MCF 10A (cell line): ENCODE measurements around the gene FKBP4. TPM values are rescaled to one million over a fixed set of nuclear protein-coding genes. Genes with fewer than 3 reads are reported as not detected.

Source experiments
- BruUV-seq: library from RNA; stranded (reverse); fragments of 400-500 nt; replicated peaks from 2 replicates; lab custom pipeline; 2021; lab: Mats Ljungman, UMichigan
- CTCF ChIA-PET: fragments of 300-600 bp; sonication (Branson Sonifier 250); formaldehyde crosslinking; extraction: SDS; loops from one replicate; lab custom pipeline; 2021; ENCODE audit warnings: antibody characterized with exemption, inconsistent platforms; lab: Yijun Ruan, JAX
- POLR2A ChIA-PET: fragments of 300-600, 350-650 bp; sonication (Branson Sonifier 250); formaldehyde crosslinking; extraction: SDS; loops from one replicate; lab custom pipeline; 2020; ENCODE audit warnings: antibody characterized with exemption, inconsistent platforms; lab: Yijun Ruan, JAX
- DNase-seq: peaks from one replicate; pipeline ENCODE4 v3.0.0-alpha.2; 2018; ENCODE audit not compliant: unreplicated experiment
- H3K27ac Mint-ChIP-seq: one replicate; pipeline ENCODE4 v1.8.0; 2022; ENCODE audit warnings: mild to moderate bottlenecking, low read depth, mixed read lengths; ENCODE audit not compliant: unreplicated experiment
- H3K27me3 Mint-ChIP-seq: one replicate; pipeline ENCODE4 v1.8.0; 2022; ENCODE audit warnings: mixed read lengths; ENCODE audit not compliant: insufficient read depth, unreplicated experiment
- H3K36me3 Mint-ChIP-seq: one replicate; pipeline ENCODE4 v1.8.0; 2022; ENCODE audit warnings: mild to moderate bottlenecking, moderate library complexity, mixed read lengths; ENCODE audit not compliant: insufficient read depth, unreplicated experiment
- H3K4me1 Mint-ChIP-seq: one replicate; pipeline ENCODE4 v1.8.0; 2022; ENCODE audit warnings: mixed read lengths; ENCODE audit not compliant: insufficient read depth, unreplicated experiment
- H3K4me3 Mint-ChIP-seq: one replicate; pipeline ENCODE4 v1.8.0; 2022; ENCODE audit warnings: mild to moderate bottlenecking, moderate library complexity, mixed read lengths; ENCODE audit not compliant: unreplicated experiment
- H3K9me3 Mint-ChIP-seq: one replicate; pipeline ENCODE4 v1.8.0; 2022; ENCODE audit warnings: mixed read lengths; ENCODE audit not compliant: unreplicated experiment
- CTCF ChIP-seq: fragments of 200-600 bp; IDR thresholded peaks from one replicate; pipeline ENCODE4 v1.8.0; 2022; ENCODE audit warnings: antibody characterized with exemption, mild to moderate bottlenecking; ENCODE audit not compliant: unreplicated experiment
- intact Hi-C: fragments of 100-400 bp; cut with micrococcal nuclease; formaldehyde crosslinking; loops from 2 replicates; pipeline ENCODE4 v1.14.1; 2022
- total RNA-seq: library from RNA; stranded (reverse); gene quantifications from 2 replicates; pipeline ENCODE4 v1.2.3, GENCODE V29; 2022

FKBP4 gene
- total RNA-seq, 1 experiment from 2014 or later, result 79.1 TPM

GRCh38 chr12:2844786-2845185 is 50.0 kb downstream of the FKBP4 start:
- POLR2A ChIA-PET, result interaction anchor here (0.7 to 1.5 kb wide), 4 partner anchors 9 to 32 kb away, joined by 3 to 6 read pairs (median 5); partner anchors contain the start of genes FOXM1 and RHNO1
- CTCF ChIA-PET, result interaction anchor here (0.9 to 3.3 kb wide), 2 partner anchors 9 to 11 kb away, joined by 3 to 21 read pairs; no protein-coding TSS in a partner anchor
- Mint-ChIP-seq H3K4me3 (no peak overlapping the region), H3K36me3 (peaks cover under 1% of the 10 kb centered on the region), H3K27ac (no peak overlapping the region), H3K9me3 (no peaks in the 10 kb centered on the region), H3K27me3 (no peaks in the 10 kb centered on the region), H3K4me1 (no peaks in the 10 kb centered on the region)
- no TSS peak for BruUV-seq
- DNase-seq, result no peak
- intact Hi-C loops, result no loop called here
- TF ChIP-seq CTCF, result no peak

GRCh38 chr12:2845280-2845679 is 50.5 kb downstream of the FKBP4 start:
- Mint-ChIP-seq H3K36me3 (no peaks in the 10 kb centered on the region), H3K9me3 (no peaks in the 10 kb centered on the region), H3K27me3 (no peaks in the 10 kb centered on the region), H3K4me1 (no peaks in the 10 kb centered on the region), H3K27ac (no peak overlapping the region), H3K4me3 (no peak overlapping the region)
- TF ChIP-seq CTCF, result no peak
- DNase-seq, result no peak
- ChIA-PET POLR2A (interaction anchor here (0.7 to 1.1 kb wide), 3 partner anchors 9 to 19 kb away, joined by 3 to 6 read pairs (median 6); no protein-coding TSS in a partner anchor), CTCF (interaction anchor here (0.9 to 3.3 kb wide), 2 partner anchors 9 to 12 kb away, joined by 3 to 21 read pairs; no protein-coding TSS in a partner anchor)
- no TSS peak for BruUV-seq
- intact Hi-C loops, result no loop called here

- intact Hi-C loops, result loop anchor here (10.0 kb wide), 1 partner anchor 183 kb away; no protein-coding TSS in a partner anchor
- no peaks in the 10 kb centered on the region for H3K27me3 Mint-ChIP-seq
- H3K9me3 Mint-ChIP-seq, result no peaks in the 10 kb centered on the region
- H3K4me3 Mint-ChIP-seq, result no peak overlapping the region
- ChIA-PET CTCF (interaction anchor here (0.6 to 3.3 kb wide), 5 partner anchors 9 to 190 kb away, joined by 3 to 15 read pairs (median 3); no protein-coding TSS in a partner anchor), POLR2A (interaction anchor here (0.6 to 0.8 kb wide), 4 partner anchors 16 to 92 kb away, joined by 3 read pairs; no protein-coding TSS in a partner anchor)
- BruUV-seq, result no TSS peak
- DNase-seq, result no peak
- H3K4me1 Mint-ChIP-seq, result no peaks in the 10 kb centered on the region
- no peak overlapping the region for H3K27ac Mint-ChIP-seq
- no peak for TF ChIP-seq CTCF
- no peaks in the 10 kb centered on the region for H3K36me3 Mint-ChIP-seq
Observed at GRCh38 chr12:2851931-2852330, 57.2 kb downstream of the FKBP4 start.

- intact Hi-C loops, result loop anchor here (10.0 kb wide), 1 partner anchor 181 kb away; no protein-coding TSS in a partner anchor
- no TSS peak for BruUV-seq
- H3K27ac Mint-ChIP-seq, result no peak overlapping the region
- H3K9me3 Mint-ChIP-seq, result no peaks in the 10 kb centered on the region
- peak; percentile 69 for DNase-seq
- H3K27me3 Mint-ChIP-seq, result no peaks in the 10 kb centered on the region
- TF ChIP-seq CTCF, result peak; percentile 70
- no peaks in the 10 kb centered on the region for H3K36me3 Mint-ChIP-seq
- H3K4me3 Mint-ChIP-seq, result no peak overlapping the region
- no peaks in the 10 kb centered on the region for H3K4me1 Mint-ChIP-seq
- POLR2A ChIA-PET, result interaction anchor here (1.3 kb wide), 1 partner anchor 9 kb away, joined by 6 read pairs; no protein-coding TSS in a partner anchor
- CTCF ChIA-PET, result interaction anchor here (0.6 to 3.3 kb wide), 16 partner anchors 9 to 887 kb away, joined by 3 to 21 read pairs (median 4); no protein-coding TSS in a partner anchor
Observed at GRCh38 chr12:2853626-2854025, 58.9 kb downstream of the FKBP4 start.

Other genes starting within 250 kb of the FKBP4 start
- 26.5 and 28.1 TPM in 2 replicates for gene ITFG2, start 17.7 kb downstream of the FKBP4 start, total RNA-seq
- gene NRIP2, start 40.1 kb downstream of the FKBP4 start, total RNA-seq, result not detected in 2 replicates
- gene TEX52, start 62.1 kb downstream of the FKBP4 start, total RNA-seq, result not detected in 2 replicates
- 31.7 and 49.9 TPM in 2 replicates for gene FOXM1, start 82.2 kb downstream of the FKBP4 start, total RNA-seq
- 47.0 and 60.9 TPM in 2 replicates for gene RHNO1, start 82.3 kb downstream of the FKBP4 start, total RNA-seq
- gene TULP3, start 95.9 kb downstream of the FKBP4 start, total RNA-seq, result 36.2 and 42.2 TPM in 2 replicates
- gene TEAD4, start 164.4 kb downstream of the FKBP4 start, total RNA-seq, result 17.5 and 33.8 TPM in 2 replicates